Stimulated activated naive CD8-positive, alpha-beta T cell treated with anti-CD3 and anti-CD28 coated beads, Interleukin-15, Interleukin-2, amounts not matched to agents 100 U/mL and 50 U/mL, for 24 hours (primary cell): ENCODE data around the gene MCRS1.

Experiments
- ATAC-seq: fragments of 150-1000 bp; cut with Tn5 transposase; one replicate; pipeline ENCODE4 v1.10.0; 2021
- DNase-seq: peaks from one replicate; pipeline ENCODE4 v3.0.0; 2021

The MCRS1 gene

DNA sequence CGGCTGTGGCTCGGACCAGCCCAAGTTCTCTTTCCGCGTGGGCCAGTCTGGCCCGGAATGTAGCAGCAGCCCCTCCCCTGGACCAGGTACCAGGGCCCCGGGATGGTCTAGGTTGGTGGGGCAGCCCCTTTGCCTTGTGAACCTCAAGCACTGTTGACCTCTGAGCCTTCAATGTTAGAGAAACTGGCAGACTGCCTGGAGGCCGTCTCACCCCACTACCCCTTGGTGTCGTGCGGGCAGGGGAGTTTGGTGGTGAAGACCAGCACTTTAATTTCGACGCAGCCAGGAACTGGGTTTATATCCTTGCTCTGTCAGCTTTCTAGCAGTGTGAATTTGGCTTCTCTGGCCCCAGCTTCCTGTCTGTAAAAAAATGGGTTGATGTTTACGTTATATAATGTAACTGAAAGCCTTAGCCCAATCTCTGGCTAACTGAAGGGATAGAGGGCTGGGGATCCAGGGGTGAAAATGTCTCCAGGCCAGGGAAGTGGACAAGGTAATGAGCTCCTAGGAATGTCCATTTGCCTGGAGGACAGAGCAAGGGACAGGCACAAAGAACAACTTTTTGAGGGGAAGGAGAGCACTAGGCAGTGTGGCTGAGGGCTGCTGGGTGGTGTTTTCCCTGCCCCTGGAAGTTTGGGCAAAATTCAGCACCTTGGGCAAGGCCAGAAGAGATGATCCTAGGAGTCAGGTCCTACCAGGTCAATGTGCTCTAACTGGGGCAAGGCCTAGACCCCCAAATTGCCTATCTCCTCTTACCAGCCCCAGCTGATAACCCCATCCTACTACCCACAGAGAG, 11.4 kb downstream of the MCRS1 start:
- ATAC-seq: no peak
- no peak for DNase-seq

DNA sequence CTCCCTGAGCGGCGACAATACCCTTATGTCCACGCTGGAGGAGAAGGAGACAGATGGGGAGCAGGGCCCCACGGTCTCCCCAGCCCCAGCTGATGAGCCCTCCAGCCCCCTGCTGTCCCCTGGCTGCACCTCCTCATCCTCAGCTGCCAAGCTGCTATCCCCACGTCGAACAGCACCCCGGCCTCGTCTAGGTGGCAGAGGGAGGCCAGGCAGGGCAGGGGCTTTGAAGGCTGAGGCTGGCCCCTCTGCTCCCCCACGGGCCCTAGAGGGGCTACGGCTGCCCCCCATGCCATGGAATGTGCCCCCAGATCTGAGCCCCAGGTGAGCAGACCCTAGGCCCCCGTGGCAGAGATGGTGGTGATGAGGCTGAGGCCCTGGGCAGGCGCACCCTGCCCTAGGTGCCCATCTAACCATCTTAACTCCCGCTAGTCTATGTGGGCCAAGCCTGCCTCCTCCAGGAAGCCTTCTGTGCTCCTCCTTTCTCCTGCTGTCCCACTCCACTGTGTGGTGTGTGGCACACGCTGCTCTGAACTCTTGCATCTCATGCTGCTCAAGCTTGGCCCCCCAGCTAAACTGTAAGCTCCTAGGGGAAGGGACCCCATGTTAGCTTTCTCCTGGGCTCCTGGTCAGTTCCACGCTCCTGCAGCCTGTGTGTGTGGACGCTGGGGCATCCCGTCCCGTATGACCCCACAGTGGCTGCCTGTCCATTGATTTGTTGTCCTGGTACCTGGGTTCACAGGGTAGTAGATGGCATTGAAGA, 12.1 kb downstream of the MCRS1 start:
- no peak for ATAC-seq

DNA sequence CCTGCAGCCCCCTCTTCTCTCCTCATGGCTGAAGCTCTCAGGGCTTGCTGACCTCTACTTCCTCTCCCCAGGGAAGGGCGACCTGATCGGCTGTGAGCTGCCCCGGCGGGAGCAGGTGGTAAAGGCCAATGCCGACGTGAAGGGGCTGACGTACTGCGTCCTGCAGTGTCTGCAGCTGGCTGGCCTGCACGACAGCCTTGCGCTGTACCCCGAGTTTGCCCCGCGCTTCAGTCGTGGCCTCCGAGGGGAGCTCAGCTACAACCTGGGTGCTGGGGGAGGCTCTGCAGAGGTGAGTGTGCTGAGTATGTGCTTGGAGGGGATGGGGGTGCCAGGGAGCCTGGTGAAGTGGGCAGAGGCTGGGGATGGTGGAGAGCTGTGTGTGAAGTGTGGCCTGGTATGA, 13.7 kb downstream of the MCRS1 start:
- DNase-seq: no peak
- no peak for ATAC-seq

More for the DNA sequence above, 12.1 kb downstream of the MCRS1 start:
- DNase-seq: no peak

DNA sequence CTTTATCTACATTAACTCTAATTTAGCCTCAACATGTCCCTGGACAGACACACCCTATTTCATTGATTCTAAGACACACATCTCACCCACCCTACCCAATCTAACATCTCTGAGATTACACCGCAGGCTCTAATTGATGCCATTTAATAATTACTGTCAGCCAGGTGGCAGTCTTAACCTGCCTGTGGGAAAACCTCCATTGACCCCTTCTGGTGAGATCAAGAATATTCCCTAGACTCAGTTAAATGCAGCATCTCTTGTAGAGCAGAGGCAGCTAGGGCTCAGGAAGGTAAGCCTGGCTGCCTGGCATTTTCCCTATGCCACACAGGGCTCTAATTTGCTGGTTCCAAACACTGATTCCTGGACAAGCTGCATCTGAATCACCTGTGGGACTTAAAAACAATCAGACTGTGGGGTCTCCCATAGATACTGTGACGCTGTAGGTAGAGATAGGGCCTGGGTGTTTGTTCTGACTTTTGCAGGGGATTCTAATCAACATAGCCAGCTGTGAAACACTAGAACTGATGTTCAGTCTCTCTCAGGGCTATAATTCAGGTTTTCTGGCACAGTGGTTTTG, 14.3 kb downstream of the MCRS1 start:
- no peak for DNase-seq
- no peak for ATAC-seq

DNA sequence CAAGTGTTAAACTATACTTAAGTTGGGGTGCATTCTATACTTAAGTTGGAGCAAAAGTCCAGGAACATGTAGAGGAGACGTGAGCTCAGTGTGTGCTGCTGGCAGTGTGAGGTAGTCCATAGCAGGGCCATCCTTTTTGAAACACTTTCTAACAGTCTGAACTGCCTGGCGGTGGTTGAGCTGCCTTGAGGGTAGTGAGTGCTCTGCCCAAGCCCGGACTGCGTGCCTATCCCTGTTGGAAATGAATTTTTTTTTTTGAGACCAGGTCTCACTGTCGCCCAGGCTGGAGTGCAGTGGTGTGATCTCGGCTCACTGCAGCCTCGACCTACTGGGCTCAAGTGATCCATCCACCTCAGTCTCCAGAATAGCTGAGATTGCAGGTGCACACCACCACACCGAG, 15.0 kb downstream of the MCRS1 start:
- ATAC-seq (no peak), DNase-seq (no peak)

DNA sequence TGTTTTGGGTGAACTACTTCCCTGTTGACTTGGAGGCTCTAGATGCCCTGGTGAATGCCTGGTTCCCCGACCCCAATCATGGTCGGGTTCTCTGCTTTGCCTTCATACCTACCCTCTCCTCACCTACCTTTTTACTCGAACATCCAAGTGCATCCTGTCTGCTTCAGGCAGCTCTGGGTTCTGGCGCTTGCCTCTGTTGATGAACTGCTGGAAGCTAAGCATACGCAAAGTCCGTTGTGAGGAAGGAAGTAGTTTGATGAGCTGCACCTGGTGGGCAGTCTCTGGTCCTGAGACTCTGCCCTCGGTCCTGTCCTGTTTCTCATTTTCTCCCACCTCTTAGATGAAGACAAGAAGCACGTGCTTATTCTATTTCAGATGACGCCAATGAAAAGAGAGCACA, 15.5 kb downstream of the MCRS1 start:
- DNase-seq (no peak), ATAC-seq (no peak)

DNA sequence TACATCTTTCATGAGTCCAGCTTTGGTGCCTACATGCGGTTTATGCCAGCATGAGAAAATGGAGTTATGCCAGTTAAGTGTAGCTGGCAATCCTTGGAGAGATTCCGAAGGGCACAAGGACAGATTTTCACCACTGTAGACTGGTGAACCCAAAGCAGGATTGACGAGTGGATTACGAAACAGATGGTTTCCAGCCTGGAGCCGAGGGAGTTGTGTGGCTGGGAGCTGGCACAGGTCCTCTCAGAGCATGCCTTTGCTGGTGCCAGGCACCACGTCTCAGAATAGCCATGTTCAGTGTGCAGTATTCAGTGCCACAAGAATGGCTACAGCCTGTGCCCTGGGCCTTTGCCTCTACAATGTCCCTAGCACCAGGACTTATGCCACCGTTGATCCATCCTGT, 15.9 kb downstream of the MCRS1 start:
- DNase-seq: no peak
- no peak for ATAC-seq

DNA sequence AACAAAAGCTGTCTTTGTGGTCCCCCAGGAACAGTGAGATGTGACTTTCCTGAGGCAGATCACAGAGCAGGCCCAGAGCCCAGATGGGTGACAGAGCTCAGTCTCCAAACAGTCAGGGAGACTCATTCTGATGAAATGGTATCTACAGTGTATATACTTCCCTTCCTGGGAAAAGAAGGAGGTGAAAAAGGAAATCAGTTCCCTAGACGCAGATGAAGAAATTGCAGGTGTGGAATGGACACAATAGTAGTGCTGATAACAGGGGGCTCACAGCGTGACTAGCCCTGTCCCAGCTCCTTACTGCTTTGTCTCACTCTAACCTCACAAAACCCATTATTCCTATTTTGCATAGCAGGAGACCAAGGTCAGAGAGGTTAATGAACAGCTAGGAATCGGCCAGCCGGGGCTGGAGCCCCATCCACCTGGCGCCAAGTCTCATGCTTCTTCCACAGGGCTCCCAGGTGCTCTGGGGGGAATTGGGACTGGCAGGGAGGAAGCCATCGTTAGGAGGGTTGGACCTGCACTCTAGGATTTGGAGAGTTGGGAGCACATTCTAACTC, 17.2 kb downstream of the MCRS1 start:
- ATAC-seq (no peak), DNase-seq (no peak)

DNA sequence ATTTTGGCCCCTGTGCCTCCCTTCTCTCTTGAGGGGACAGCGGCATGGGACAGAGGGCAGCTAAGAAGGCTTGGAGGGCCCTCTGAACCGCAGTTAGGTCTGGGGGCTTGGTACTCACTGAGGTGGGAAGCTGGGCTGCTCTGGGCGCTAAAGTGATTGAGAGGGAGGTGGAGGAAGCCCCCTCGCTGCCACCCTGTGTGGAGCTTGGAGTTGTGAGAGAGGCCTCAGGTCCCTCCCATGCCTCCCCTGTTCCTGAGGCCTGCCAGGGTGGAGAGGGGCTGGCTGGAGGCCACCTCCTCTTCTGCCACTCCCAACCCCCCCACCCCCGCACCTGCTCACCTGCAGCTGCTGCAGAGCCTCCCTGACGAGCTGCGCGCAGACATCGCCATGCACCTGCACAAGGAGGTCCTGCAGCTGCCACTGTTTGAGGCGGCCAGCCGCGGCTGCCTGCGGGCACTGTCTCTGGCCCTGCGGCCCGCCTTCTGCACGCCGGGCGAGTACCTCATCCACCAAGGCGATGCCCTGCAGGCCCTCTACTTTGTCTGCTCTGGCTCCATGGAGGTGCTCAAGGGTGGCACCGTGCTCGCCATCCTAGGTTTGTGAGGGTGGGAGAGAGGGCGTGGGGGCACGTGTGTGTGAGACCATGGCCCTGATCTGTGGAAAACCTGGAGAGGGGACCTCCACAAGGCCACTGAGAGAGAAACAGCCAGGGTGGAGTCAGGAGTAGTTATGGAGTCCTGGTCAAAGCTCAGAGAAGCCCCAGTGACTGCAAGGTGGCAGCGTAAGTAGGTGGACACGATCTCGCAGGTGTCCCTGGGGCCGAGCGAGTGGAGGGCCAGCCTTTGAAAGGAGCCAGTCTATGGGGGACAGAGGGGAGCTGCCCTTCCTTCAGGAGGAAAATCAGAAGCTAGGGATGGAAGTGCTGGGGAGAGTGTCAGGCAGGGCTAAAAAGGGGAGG, 17.9 kb downstream of the MCRS1 start:
- no peak for ATAC-seq
- DNase-seq: no peak

DNA sequence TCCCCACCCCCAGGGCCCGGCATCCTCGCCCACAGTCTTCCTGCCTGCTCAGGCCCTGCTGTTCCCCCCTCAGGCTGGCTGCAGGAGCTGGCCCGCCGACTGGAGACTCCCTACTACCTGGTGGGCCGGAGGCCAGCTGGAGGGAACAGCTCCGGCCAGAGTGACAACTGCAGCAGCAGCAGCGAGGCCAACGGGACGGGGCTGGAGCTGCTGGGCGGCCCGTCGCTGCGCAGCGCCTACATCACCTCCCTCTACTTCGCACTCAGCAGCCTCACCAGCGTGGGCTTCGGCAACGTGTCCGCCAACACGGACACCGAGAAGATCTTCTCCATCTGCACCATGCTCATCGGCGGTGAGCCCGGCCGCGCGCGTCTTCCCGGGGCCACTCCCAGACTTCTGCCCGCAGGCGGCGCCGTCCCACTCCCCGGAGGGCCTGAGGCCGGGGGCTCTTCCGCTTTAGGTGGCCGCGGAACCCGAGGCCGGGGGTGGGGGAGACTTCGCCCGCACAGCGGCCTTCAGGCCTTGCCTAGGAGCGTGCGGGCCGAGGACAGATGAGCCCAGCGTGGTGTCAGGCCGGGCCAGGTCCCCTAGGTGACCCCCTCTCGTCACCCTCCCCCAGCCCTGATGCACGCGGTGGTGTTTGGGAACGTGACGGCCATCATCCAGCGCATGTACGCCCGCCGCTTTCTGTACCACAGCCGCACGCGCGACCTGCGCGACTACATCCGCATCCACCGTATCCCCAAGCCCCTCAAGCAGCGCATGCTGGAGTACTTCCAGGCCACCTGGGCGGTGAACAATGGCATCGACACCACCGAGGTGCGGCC, 18.9 kb downstream of the MCRS1 start:
- DNase-seq: peak; percentile 57
- ATAC-seq: peak; percentile 38

DNA sequence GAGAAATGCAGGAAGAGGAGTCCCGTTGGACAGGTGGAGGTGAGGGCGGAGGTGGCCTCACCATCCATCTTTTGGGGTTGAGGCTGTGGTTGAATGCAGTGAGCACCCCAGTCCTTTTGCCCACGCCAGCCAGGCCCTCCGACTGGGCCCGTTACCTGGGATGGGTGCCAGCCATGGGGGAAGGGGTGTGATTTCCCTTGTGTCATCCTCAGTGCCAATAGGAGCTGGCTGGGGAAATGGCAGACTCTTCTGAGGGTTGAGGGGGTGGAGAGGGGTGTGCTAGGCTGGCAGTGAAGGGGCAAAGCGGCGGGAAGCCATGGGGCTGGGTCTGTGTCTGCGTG, 19.5 kb downstream of the MCRS1 start:
- DNase-seq (peak; percentile 35), ATAC-seq (peak; percentile 35)

DNA sequence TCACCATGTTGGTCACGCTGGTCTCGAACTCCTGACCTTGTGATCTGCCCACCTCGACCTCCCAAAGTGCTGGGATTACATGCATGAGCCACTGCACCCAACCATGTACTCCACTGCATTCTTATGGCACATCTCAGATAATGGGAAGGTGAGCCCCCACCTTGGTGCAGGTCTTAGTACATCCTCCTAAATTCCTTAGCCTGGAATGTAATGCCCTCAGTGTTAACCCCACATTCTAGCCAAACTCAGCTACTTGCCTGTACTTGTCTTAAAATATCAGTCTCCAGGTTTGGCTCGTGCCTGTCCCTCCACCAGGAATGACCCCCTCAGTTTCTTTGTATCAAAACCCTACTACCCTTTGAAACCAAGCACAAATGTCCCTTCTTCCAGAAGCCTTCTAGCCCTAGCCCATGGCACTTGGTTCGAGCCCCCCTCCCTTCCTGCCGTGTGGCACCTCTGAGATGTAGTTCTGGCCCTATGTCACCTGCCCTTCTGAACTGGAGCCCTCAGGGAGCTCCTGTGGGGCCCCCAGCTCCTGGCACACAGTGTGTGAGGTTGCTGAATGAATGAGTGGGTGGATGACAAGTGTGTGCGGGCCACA, 20.8 kb downstream of the MCRS1 start:
- ATAC-seq: no peak

DNA sequence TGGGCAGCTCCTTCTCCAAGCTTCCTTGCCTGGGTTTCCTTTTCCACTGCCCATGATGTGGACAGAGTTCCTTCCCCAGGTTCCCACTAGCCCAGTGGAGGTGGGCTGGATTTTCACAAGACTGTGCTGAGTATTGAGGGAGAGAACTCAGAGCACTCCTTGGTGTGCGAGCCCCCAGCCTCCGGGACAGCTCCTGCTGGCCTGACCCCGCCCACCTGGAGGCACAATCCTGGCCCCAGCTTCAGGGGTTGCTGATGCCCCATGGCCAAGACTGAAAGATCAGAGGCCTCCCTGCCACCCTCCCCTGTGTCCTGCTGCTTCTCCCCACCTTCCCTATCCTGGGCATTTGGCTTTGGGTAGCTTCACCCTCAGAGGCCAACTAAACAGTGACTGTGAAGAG, 21.5 kb downstream of the MCRS1 start:
- DNase-seq (no peak), ATAC-seq (no peak)

More for the DNA sequence above, 20.8 kb downstream of the MCRS1 start:
- no peak for DNase-seq

DNA sequence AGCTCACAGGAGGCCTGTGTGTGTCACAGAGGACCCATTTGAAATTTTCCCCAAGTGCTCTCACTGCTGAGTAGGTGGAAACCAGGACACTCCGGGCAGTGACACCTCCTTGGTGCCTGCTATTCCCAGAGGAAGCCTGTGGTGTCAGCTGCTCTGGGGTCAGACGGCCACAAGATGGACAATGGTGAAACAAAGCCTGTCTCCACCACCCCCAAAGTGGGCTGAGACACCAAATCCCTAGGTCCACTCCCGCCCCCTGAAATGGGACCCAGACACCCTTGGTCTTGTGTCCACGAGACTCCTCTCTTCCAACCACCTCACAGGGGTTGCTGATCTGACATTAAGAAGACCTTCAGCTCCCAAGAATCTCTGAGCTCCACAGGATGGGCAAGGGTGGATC, 22.1 kb downstream of the MCRS1 start:
- ATAC-seq: no peak
- no peak for DNase-seq

DNA sequence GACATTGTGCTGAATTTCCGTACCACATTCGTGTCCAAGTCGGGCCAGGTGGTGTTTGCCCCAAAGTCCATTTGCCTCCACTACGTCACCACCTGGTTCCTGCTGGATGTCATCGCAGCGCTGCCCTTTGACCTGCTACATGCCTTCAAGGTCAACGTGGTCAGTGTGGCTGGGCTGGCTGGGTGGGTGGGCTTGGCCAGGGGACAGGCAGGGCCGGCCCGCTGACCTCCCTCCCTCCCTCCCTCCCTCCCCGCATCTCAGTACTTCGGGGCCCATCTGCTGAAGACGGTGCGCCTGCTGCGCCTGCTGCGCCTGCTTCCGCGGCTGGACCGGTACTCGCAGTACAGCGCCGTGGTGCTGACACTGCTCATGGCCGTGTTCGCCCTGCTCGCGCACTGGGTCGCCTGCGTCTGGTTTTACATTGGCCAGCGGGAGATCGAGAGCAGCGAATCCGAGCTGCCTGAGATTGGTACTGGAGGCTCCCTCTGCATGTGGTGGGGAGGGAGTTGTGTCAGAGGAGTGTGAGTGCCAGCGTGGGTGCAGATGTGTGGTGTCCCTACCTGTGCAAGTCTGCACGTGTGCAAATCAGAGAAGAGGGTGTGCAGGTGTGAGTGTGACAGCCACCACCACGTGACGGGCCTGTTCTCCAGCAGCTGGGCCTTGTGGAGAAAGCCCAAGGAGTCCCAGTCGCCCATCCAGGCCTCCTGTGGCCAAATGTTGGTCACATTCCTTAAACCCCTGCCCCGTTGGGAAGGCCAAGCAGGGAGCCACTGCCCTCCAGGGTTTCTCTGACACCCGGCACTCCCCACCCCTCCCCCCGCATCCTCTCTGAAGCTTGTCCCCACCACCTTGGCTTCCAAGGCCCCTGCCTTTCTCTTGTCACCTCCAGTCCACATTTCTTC, 23.8 kb downstream of the MCRS1 start:
- no peak for ATAC-seq
- no peak for DNase-seq

DNA sequence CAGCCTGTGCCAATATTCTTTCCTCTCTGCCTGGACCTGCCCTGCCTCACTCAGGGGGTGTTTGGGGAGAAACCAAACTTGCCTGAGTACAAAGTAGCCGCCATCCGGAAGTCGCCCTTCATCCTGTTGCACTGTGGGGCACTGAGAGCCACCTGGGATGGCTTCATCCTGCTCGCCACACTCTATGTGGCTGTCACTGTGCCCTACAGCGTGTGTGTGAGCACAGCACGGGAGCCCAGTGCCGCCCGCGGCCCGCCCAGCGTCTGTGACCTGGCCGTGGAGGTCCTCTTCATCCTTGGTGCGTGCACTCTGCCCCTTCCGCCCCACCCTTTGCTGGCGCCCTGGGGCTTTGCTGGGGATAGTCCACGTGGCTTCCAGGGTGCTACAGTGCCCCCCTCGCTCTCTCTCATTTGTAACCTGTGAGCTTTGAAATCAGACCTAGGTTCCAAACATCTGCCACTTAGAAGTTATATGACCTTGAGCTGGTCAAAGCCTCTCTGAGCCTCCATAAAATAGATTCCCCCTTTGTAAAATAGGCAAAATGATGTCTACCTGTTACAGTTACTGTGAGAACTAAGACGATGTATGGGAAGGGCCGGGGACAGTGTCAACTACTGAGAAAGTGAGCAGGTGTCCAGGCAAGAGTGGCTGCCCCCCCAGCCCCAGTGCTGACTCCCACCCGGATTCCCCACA, 24.6 kb downstream of the MCRS1 start:
- DNase-seq (no peak), ATAC-seq (no peak)

DNA sequence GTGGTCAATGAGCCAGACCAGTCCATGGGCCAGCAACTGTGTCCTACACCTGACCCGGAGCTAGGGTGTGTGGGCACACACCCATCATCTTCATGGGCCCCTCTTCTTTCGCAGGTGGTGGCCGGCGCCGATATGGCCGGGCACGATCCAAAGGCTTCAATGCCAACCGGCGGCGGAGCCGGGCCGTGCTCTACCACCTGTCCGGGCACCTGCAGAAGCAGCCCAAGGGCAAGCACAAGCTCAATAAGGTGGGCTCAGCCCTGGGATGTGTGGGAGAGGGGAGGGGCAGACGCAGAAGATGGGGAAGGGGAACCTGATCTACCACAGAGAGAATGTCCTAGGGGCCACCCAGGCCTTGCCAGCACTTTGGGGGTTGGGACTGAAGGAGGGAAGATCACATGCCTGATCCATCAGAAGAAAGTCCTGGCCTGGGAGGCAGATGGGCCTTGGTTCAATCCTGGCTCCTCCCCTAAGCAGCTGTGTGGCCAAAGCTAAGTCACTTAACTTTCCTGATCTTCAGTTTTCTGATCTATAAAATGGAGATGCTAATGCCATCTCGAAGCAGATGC, 25.3 kb downstream of the MCRS1 start:
- ATAC-seq (no peak), DNase-seq (no peak)

DNA sequence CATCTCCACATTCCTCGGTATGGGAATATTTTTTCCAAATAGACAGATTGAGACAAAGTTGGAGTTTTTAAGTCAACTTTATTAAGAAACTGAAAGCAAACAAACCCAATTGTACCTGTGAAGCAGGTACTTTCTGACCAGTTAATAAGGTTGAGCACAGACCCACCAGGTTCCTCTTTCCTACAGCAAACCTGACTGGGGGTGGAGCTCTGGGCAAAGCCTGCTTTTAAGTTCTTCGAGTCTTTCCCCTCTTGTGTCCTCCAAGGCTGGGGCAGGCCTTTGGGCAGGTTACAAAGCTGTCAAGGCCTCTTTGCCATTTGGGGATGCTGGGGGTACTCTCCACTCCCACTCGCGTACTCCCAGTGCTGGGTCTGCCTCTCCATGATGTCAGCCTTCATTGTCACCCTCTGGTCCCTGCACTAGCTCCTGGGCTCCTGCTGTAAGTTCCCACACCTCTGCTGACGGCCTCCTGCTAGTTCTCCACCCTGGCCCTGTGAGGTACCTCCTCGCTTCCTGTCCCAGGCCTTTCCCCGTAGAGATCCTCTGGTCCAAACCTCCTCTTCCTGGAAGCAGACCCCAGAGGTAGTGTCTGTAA, 25.9 kb downstream of the MCRS1 start:
- no peak for ATAC-seq

More for the DNA sequence above, 25.9 kb downstream of the MCRS1 start:
- DNase-seq: no peak
